HepG2 (cell line): ENCODE measurements around the gene SEBOX. TPM values are rescaled to one million over a fixed set of nuclear protein-coding genes. Genes with fewer than 3 reads are reported as not detected.

ENCODE experiments used
- ATF7 ChIP-seq, 2 experiments: fragments of 450-650 bp in 1 of 2; sonication (generic) in 1 of 2; formaldehyde crosslinking in 1 of 2; IDR thresholded peaks; 2 replicates each; pipeline versions ENCODE4 v1.4.0 to v1.6.1; 2016 to 2020; ENCODE audit warnings: antibody characterized with exemption in 1 of 2, mild to moderate bottlenecking in 1 of 2, missing genetic modification reagents in 1 of 2
- BRCA1 ChIP-seq: sonication (generic); formaldehyde crosslinking; IDR thresholded peaks from 2 replicates; pipeline ENCODE4 v1.4.0; 2020; ENCODE audit warnings: missing genetic modification reagents
- FOXP4 ChIP-seq: sonication (generic); formaldehyde crosslinking; IDR thresholded peaks from 2 replicates; pipeline ENCODE4 v1.4.0; 2020; ENCODE audit warnings: missing genetic modification reagents
- KDM2A ChIP-seq: sonication (generic); formaldehyde crosslinking; IDR thresholded peaks from 2 replicates; pipeline ENCODE4 v1.4.0; 2020; ENCODE audit warnings: low read depth, missing genetic modification reagents, borderline replicate concordance
- LCORL ChIP-seq, 2 experiments: fragments of 450-650 bp in 1 of 2; sonication (generic) in 1 of 2; formaldehyde crosslinking in 1 of 2; IDR thresholded peaks; 2 replicates each; pipeline versions ENCODE4 v1.5.0 to v1.6.1; 2017 to 2020; ENCODE audit warnings: antibody characterized with exemption in 1 of 2, missing genetic modification reagents in 1 of 2
- PHF8 ChIP-seq: sonication (generic); formaldehyde crosslinking; IDR thresholded peaks from 2 replicates; pipeline ENCODE4 v1.5.0; 2020; ENCODE audit warnings: missing genetic modification reagents
- PITX1 ChIP-seq: sonication (generic); formaldehyde crosslinking; IDR thresholded peaks from 2 replicates; pipeline ENCODE4 v1.5.1; 2020; ENCODE audit warnings: mild to moderate bottlenecking, missing genetic modification reagents
- PLRG1 ChIP-seq: fragments of 450-650 bp; conservative IDR thresholded peaks from 2 replicates; pipeline ENCODE4 v1.6.1; 2016
- SKIL ChIP-seq: sonication (generic); formaldehyde crosslinking; IDR thresholded peaks from 2 replicates; pipeline ENCODE4 v1.8.0; 2022; ENCODE audit warnings: missing genetic modification reagents, mild to moderate bottlenecking, moderate library complexity, borderline replicate concordance
- ZBTB40 ChIP-seq, 2 experiments: fragments of 450-650 bp in 1 of 2; sonication (generic) in 1 of 2; formaldehyde crosslinking in 1 of 2; IDR thresholded peaks; 2 replicates each; pipeline versions ENCODE4 v1.6.1 to v1.8.0; 2016 to 2022; ENCODE audit warnings: antibody characterized with exemption in 1 of 2, mild to moderate bottlenecking in 1 of 2, missing genetic modification reagents in 1 of 2
- ZNF335 ChIP-seq: sonication (generic); formaldehyde crosslinking; IDR thresholded peaks from 2 replicates; pipeline ENCODE4 v1.4.0; 2020; ENCODE audit warnings: missing genetic modification reagents
- ZNF530 ChIP-seq: sonication (generic); formaldehyde crosslinking; IDR thresholded peaks from 2 replicates; pipeline ENCODE4 v1.5.0; 2020; ENCODE audit warnings: low read depth, mild to moderate bottlenecking, missing genetic modification reagents
- polyA plus RNA-seq, 8 experiments: library from polyadenylated mRNA; depleted of rRNA in 3 of 8; stranded (reverse) in 7 of 8; unstranded in 1 of 8; fragments of >200 nt; fragmentation: Illumina TruSeq in 4 of 8; extraction: Trizol in 4 of 8; gene quantifications; 2 replicates each; pipeline versions ENCODE4 v1.2.1 to v1.2.3, GENCODE V29; 2011 to 2016; ENCODE audit warnings: low read depth in 4 of 8, missing spikeins in 1 of 8, mixed read lengths in 1 of 8; ENCODE audit not compliant: insufficient read depth in 1 of 8
- total RNA-seq, 5 experiments: library from RNA; depleted of rRNA; stranded (reverse); fragments of >200 nt; fragmentation: Illumina TruSeq; extraction: Trizol; gene quantifications; 2 replicates each; pipeline ENCODE4 v1.2.3, GENCODE V29; 2016; ENCODE audit warnings: low read depth in 1 of 5

The SEBOX gene
- total and polyA plus RNA-seq, 2 of the 13 experiments (the other 11 are each of a cell fraction or from before 2014, with no cell fraction given): not detected

GRCh38 chr17:28405632-28406472 is 40.9 kb upstream of the SEBOX start, which contains the start of gene SLC46A1 (continued):
- no peak; the same call in none of the 2 replicates for TF ChIP-seq KDM2A
- no peak for TF ChIP-seq PLRG1
- TF ChIP-seq SKIL (CRISPR knock-in tag): no peak
- no peak for TF ChIP-seq LCORL (IDR thresholded peaks at IDR 0.05)
- TF ChIP-seq LCORL (CRISPR knock-in tag; IDR thresholded peaks at IDR 0.05): peak; percentile 32; the same call in 1 of the 2 replicates
- no peak for TF ChIP-seq ZBTB40 (IDR thresholded peaks at IDR 0.05)
- TF ChIP-seq ZBTB40 (CRISPR knock-in tag; IDR thresholded peaks at IDR 0.05): no peak
- TF ChIP-seq FOXP4: no peak
- no peak for TF ChIP-seq PITX1 (CRISPR knock-in tag)
- peak; percentile 88 for TF ChIP-seq PHF8
- no peak for TF ChIP-seq ATF7 (IDR thresholded peaks at IDR 0.05)
- peak; percentile 29; the same call in 1 of the 2 replicates for TF ChIP-seq ATF7 (CRISPR knock-in tag; IDR thresholded peaks at IDR 0.05)
- TF ChIP-seq ZNF335 (CRISPR knock-in tag): no peak
- no peak for TF ChIP-seq BRCA1
- TF ChIP-seq ZNF530 (CRISPR knock-in tag): no peak
